HEK293T (cell line): Measurements from ENCODE around the gene THSD4.

Experiments used
- ARNT ChIP-seq: fragments of 450-650 bp; IDR thresholded peaks from 2 replicates; pipeline ENCODE4 v1.6.1; 2017; ENCODE audit warnings: mild to moderate bottlenecking
- BHLHE40 ChIP-seq: fragments of 450-650 bp; IDR thresholded peaks from 2 replicates; pipeline ENCODE4 v1.6.1; 2016; ENCODE audit warnings: mild to moderate bottlenecking, moderate library complexity, borderline replicate concordance
- ELF4 ChIP-seq: fragments of 450-650 bp; IDR thresholded peaks from 2 replicates; pipeline ENCODE4 v1.6.1; 2017; ENCODE audit warnings: antibody characterized with exemption
- FOXA1 ChIP-seq: fragments of 450-650 bp; IDR thresholded peaks from 2 replicates; pipeline ENCODE4 v1.6.1; 2016; ENCODE audit warnings: mild to moderate bottlenecking
- FOXK2 ChIP-seq: fragments of 450-650 bp; IDR thresholded peaks from 2 replicates; pipeline ENCODE4 v1.6.1; 2016; ENCODE audit warnings: mild to moderate bottlenecking
- FOXM1 ChIP-seq: fragments of 450-650 bp; IDR thresholded peaks from 2 replicates; pipeline ENCODE4 v1.6.1; 2017; ENCODE audit warnings: mild to moderate bottlenecking, borderline replicate concordance
- HDGF ChIP-seq: fragments of 450-650 bp; IDR thresholded peaks from 2 replicates; pipeline ENCODE4 v1.6.1; 2017; ENCODE audit warnings: antibody characterized with exemption, borderline replicate concordance
- L3MBTL2 ChIP-seq: fragments of 450-650 bp; conservative IDR thresholded peaks from 2 replicates; pipeline ENCODE4 v1.6.1; 2016; ENCODE audit warnings: mild to moderate bottlenecking
- NFRKB ChIP-seq: fragments of 450-650 bp; IDR thresholded peaks from 2 replicates; pipeline ENCODE4 v1.6.1; 2016; ENCODE audit warnings: mild to moderate bottlenecking, moderate library complexity
- SP1 ChIP-seq: fragments of 450-650 bp; IDR thresholded peaks from 2 replicates; pipeline ENCODE4 v1.6.1; 2017
- SUZ12 ChIP-seq: fragments of 450-650 bp; IDR thresholded peaks from 2 replicates; pipeline ENCODE4 v1.6.1; 2016; ENCODE audit warnings: mild to moderate bottlenecking
- TARDBP ChIP-seq: fragments of 450-650 bp; IDR thresholded peaks from 2 replicates; pipeline ENCODE4 v1.6.1; 2016

- TF ChIP-seq SUZ12 (no peak), ARNT (no peak), FOXM1 (no peak), SP1 (no peak), BHLHE40 (no peak), TARDBP (no peak), HDGF (no peak), NFRKB (no peak), ELF4 (no peak), L3MBTL2 (no peak), FOXA1 (no peak), FOXK2 (no peak)
Observed at GRCh38 chr15:71097890-71098289, 17.4 kb upstream of the THSD4 start.
